ENCODE results near the gene COX8A. TPM values are rescaled to one million over a fixed set of nuclear protein-coding genes. Genes with fewer than 3 reads are reported as not detected.

COX8A gene
- total and polyA plus RNA-seq, 2 of the 8 experiments (the other 6 are each of a cell fraction or from before 2014, with no cell fraction given) = 365 to 1,720 TPM

DNA sequence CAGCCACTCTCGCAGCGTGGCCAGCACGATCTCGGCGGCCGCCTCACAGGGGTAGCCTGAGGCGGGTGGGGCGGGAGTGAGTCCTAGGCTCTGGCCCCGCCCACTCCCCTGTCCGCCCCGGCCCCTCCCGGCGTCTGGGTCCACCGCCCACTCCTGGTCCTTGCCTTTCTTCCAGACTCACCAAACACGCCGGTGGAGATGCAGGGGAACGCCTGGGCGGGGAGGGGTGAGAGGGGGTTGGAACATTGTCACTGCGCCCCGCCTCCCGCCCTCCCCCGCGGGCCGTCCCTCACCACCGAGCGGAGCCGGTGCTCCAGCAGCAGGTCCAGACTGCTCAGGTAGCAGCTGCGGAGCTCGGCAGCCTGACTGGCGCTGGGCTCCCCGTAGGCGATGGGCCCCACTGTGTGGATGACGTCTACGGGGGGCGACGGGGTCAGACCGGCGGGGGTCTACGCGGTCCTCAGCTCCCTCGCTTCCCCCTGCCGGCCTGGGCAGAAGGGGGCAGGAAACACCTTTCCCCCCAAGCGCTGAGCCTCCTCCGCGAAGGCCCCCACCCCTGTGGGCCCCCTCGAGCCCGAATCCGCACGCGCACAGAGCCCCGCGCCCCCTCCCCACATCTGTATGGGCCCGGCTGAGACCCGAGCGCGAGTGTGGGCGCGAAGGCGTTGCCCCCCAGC, 25.1 kb downstream of the COX8A start (continued):
- TF ChIP-seq, protein P1, sequence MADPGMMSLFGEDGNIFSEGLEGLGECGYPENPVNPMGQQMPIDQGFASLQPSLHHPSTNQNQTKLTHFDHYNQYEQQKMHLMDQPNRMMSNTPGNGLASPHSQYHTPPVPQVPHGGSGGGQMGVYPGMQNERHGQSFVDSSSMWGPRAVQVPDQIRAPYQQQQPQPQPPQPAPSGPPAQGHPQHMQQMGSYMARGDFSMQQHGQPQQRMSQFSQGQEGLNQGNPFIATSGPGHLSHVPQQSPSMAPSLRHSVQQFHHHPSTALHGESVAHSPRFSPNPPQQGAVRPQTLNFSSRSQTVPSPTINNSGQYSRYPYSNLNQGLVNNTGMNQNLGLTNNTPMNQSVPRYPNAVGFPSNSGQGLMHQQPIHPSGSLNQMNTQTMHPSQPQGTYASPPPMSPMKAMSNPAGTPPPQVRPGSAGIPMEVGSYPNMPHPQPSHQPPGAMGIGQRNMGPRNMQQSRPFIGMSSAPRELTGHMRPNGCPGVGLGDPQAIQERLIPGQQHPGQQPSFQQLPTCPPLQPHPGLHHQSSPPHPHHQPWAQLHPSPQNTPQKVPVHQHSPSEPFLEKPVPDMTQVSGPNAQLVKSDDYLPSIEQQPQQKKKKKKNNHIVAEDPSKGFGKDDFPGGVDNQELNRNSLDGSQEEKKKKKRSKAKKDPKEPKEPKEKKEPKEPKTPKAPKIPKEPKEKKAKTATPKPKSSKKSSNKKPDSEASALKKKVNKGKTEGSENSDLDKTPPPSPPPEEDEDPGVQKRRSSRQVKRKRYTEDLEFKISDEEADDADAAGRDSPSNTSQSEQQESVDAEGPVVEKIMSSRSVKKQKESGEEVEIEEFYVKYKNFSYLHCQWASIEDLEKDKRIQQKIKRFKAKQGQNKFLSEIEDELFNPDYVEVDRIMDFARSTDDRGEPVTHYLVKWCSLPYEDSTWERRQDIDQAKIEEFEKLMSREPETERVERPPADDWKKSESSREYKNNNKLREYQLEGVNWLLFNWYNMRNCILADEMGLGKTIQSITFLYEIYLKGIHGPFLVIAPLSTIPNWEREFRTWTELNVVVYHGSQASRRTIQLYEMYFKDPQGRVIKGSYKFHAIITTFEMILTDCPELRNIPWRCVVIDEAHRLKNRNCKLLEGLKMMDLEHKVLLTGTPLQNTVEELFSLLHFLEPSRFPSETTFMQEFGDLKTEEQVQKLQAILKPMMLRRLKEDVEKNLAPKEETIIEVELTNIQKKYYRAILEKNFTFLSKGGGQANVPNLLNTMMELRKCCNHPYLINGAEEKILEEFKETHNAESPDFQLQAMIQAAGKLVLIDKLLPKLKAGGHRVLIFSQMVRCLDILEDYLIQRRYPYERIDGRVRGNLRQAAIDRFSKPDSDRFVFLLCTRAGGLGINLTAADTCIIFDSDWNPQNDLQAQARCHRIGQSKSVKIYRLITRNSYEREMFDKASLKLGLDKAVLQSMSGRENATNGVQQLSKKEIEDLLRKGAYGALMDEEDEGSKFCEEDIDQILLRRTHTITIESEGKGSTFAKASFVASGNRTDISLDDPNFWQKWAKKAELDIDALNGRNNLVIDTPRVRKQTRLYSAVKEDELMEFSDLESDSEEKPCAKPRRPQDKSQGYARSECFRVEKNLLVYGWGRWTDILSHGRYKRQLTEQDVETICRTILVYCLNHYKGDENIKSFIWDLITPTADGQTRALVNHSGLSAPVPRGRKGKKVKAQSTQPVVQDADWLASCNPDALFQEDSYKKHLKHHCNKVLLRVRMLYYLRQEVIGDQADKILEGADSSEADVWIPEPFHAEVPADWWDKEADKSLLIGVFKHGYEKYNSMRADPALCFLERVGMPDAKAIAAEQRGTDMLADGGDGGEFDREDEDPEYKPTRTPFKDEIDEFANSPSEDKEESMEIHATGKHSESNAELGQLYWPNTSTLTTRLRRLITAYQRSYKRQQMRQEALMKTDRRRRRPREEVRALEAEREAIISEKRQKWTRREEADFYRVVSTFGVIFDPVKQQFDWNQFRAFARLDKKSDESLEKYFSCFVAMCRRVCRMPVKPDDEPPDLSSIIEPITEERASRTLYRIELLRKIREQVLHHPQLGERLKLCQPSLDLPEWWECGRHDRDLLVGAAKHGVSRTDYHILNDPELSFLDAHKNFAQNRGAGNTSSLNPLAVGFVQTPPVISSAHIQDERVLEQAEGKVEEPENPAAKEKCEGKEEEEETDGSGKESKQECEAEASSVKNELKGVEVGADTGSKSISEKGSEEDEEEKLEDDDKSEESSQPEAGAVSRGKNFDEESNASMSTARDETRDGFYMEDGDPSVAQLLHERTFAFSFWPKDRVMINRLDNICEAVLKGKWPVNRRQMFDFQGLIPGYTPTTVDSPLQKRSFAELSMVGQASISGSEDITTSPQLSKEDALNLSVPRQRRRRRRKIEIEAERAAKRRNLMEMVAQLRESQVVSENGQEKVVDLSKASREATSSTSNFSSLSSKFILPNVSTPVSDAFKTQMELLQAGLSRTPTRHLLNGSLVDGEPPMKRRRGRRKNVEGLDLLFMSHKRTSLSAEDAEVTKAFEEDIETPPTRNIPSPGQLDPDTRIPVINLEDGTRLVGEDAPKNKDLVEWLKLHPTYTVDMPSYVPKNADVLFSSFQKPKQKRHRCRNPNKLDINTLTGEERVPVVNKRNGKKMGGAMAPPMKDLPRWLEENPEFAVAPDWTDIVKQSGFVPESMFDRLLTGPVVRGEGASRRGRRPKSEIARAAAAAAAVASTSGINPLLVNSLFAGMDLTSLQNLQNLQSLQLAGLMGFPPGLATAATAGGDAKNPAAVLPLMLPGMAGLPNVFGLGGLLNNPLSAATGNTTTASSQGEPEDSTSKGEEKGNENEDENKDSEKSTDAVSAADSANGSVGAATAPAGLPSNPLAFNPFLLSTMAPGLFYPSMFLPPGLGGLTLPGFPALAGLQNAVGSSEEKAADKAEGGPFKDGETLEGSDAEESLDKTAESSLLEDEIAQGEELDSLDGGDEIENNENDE (IDR thresholded peaks at IDR 0.05; ENCODE audit: insufficient replicate concordance, low read length) = no peak
- TF ChIP-seq SIRT6 (IDR thresholded peaks at IDR 0.05; ENCODE audit: low read length) (no peak), RNF2 (IDR thresholded peaks at IDR 0.05; ENCODE audit: borderline replicate concordance, low read depth, low read length, missing control alignments, poor library complexity, severe bottlenecking) (no peak), GTF2F1 (IDR thresholded peaks at IDR 0.05; ENCODE audit: borderline replicate concordance, low read depth, low read length) (no peak), KDM1A (IDR thresholded peaks at IDR 0.05; ENCODE audit: borderline replicate concordance, low read length) (no peak), RAD21 (IDR thresholded peaks at IDR 0.05 in 1 of 2, conservative IDR thresholded peaks at IDR 0.05 in 1 of 2; ENCODE audit: low read depth in 2 of 2, low read length in 2 of 2) (no peak)
- TF ChIP-seq, protein P2, sequence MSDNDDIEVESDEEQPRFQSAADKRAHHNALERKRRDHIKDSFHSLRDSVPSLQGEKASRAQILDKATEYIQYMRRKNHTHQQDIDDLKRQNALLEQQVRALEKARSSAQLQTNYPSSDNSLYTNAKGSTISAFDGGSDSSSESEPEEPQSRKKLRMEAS (IDR thresholded peaks at IDR 0.05) = no peak
